RWPE2 (cell line): Measurements from ENCODE around the gene CLIP1.
A peak's percentile ranks its signal among the peaks of the same experiment; 100 is the strongest.

Source experiments
- ATAC-seq: fragments of 200-7000 bp; cut with Tn5 transposase; 3 replicates; pipeline ENCODE4 v1.9.1; 2021; ENCODE audit warnings: low read depth
- DNase-seq: peaks from one replicate; pipeline ENCODE4 v3.0.0-alpha.2; 2020; ENCODE audit warnings: low spot score
- H3K27ac ChIP-seq: fragments of 450-650 bp; 2 replicates; pipeline ENCODE4 v1.5.1; 2017; ENCODE audit warnings: mild to moderate bottlenecking; ENCODE audit not compliant: poor library complexity, severe bottlenecking
- H3K27me3 ChIP-seq: fragments of 250-450 bp; sonication (Bioruptor Pico); 2 replicates; pipeline ENCODE4 v1.5.1; 2021; ENCODE audit warnings: mild to moderate bottlenecking, moderate library complexity; ENCODE audit not compliant: insufficient read depth, poor library complexity, severe bottlenecking
- H3K36me3 ChIP-seq: fragments of 250-450 bp; sonication (Bioruptor Pico); 2 replicates; pipeline ENCODE4 v1.5.1; 2020; ENCODE audit warnings: low read depth, mild to moderate bottlenecking, moderate library complexity
- H3K4me1 ChIP-seq: fragments of 250-450 bp; sonication (Bioruptor Pico); 2 replicates; pipeline ENCODE4 v1.5.1; 2021; ENCODE audit warnings: mild to moderate bottlenecking, moderate library complexity; ENCODE audit not compliant: insufficient read depth, poor library complexity, severe bottlenecking
- H3K4me3 ChIP-seq: fragments of 250-450 bp; sonication (Bioruptor Pico); 2 replicates; pipeline ENCODE4 v1.5.1; 2021; ENCODE audit warnings: mild to moderate bottlenecking, moderate library complexity; ENCODE audit not compliant: severe bottlenecking
- H3K9me3 ChIP-seq: fragments of 250-450 bp; sonication (Bioruptor Pico); 2 replicates; pipeline ENCODE4 v1.5.1; 2021; ENCODE audit warnings: mild to moderate bottlenecking, moderate library complexity; ENCODE audit not compliant: severe bottlenecking
- CTCF ChIP-seq: fragments of 450-650 bp; IDR thresholded peaks from one replicate; pipeline ENCODE4 v1.5.1; 2017; ENCODE audit warnings: mild to moderate bottlenecking, moderate library complexity; ENCODE audit not compliant: poor library complexity, severe bottlenecking

Gene CLIP1

GRCh38 chr12:122227341-122227740, 195.1 kb downstream of the CLIP1 start:
- DNase-seq = no peak
- peaks cover 17% of the 10 kb centered on the region for H3K36me3 ChIP-seq
- no peaks in the 10 kb centered on the region for H3K27me3 ChIP-seq
- H3K27ac ChIP-seq = no peak overlapping the region
- no peak for ATAC-seq
- H3K4me3 ChIP-seq = no peak overlapping the region
- no peak for TF ChIP-seq CTCF
- no peaks in the 10 kb centered on the region for H3K9me3 ChIP-seq
- peaks cover 5% of the 10 kb centered on the region for H3K4me1 ChIP-seq

- ATAC-seq (peak; percentile 63), DNase-seq (no peak)
- Histone ChIP-seq H3K9me3 (no peaks in the 10 kb centered on the region), H3K27me3 (no peaks in the 10 kb centered on the region), H3K36me3 (peaks cover 22% of the 10 kb centered on the region), H3K4me1 (peaks cover 5% of the 10 kb centered on the region), H3K4me3 (peak overlapping the region; percentile 24), H3K27ac (no peak overlapping the region)
- TF ChIP-seq CTCF = no peak
Observed at GRCh38 chr12:122226366-122227125, 195.9 kb downstream of the CLIP1 start.

GRCh38 chr12:122225683-122226365, 196.6 kb downstream of the CLIP1 start, which contains the start of gene DIABLO:
DIABLO (minus strand) TSS chr12:122226052; CDS start chr12:122226014, 38 bp downstream.
- peaks cover 5% of the 10 kb centered on the region for H3K4me1 ChIP-seq
- no peak for TF ChIP-seq CTCF
- no peaks in the 10 kb centered on the region for H3K27me3 ChIP-seq
- H3K36me3 ChIP-seq = peaks cover 29% of the 10 kb centered on the region
- H3K27ac ChIP-seq = peak within 1 kb of the TSS; percentile 65
- peak; percentile 100 for DNase-seq
- H3K9me3 ChIP-seq = no peaks in the 10 kb centered on the region
- peak; percentile 92 for ATAC-seq
- peak within 1 kb of the TSS; percentile 76 for H3K4me3 ChIP-seq
